HG02973 (cell line): ENCODE data around the gene FOXRED2.
A peak's percentile ranks its signal among the peaks of the same experiment; 100 is the strongest.
"Not testable (repeated sequence)": the region's sequence is repeated elsewhere in the genome, so short reads cannot be mapped to it uniquely, and the experiment has no call there.

Source experiments
- ATAC-seq: cut with Tn5 transposase; IDR thresholded peaks from one replicate; pipeline ENCODE4 v1.9.1; 2021; ENCODE audit warnings: moderate library complexity; ENCODE audit not compliant: unreplicated experiment

The FOXRED2 gene

GRCh38 chr22:36506637-36507517 is at the start of gene FOXRED2:
Gene FOXRED2, minus strand, starts transcription at chr22:36507040. Its CDS starts 618 bp downstream, at chr22:36506422.
- ATAC-seq = no peak

- ATAC-seq = no peak
Observed at GRCh38 chr22:36554098-36554497, 47.3 kb upstream of the FOXRED2 start.

GRCh38 chr22:36552289-36552688 is 45.4 kb upstream of the FOXRED2 start:
- no peak for ATAC-seq

- no peak for ATAC-seq
Observed at GRCh38 chr22:36550701-36551495, 44.1 kb upstream of the FOXRED2 start.

- ATAC-seq = no peak
Observed at GRCh38 chr22:36549033-36549432, 42.2 kb upstream of the FOXRED2 start.

- no peak for ATAC-seq
Observed at GRCh38 chr22:36548606-36549005, 41.8 kb upstream of the FOXRED2 start.

- no peak for ATAC-seq
Observed at GRCh38 chr22:36546932-36547331, 40.1 kb upstream of the FOXRED2 start.

GRCh38 chr22:36546092-36546804 is 39.4 kb upstream of the FOXRED2 start:
- no peak for ATAC-seq

GRCh38 chr22:36544107-36544620 is 37.3 kb upstream of the FOXRED2 start:
- no peak for ATAC-seq

GRCh38 chr22:36541831-36542411 is 35.1 kb upstream of the FOXRED2 start:
- ATAC-seq = no peak

- ATAC-seq = no peak
Observed at GRCh38 chr22:36540867-36541642, 34.2 kb upstream of the FOXRED2 start.

- ATAC-seq = no peak
Observed at GRCh38 chr22:36538529-36538928, 31.7 kb upstream of the FOXRED2 start.

GRCh38 chr22:36536717-36537116 is 29.9 kb upstream of the FOXRED2 start:
- ATAC-seq = no peak

GRCh38 chr22:36533320-36533719 is 26.5 kb upstream of the FOXRED2 start:
- not testable (repeated sequence) for ATAC-seq

- ATAC-seq = no peak
Observed at GRCh38 chr22:36532466-36532865, 25.6 kb upstream of the FOXRED2 start.

- peak; percentile 85 for ATAC-seq
Observed at GRCh38 chr22:36528795-36529751, 22.2 kb upstream of the FOXRED2 start, which contains the start of gene EIF3D. Gene EIF3D, minus strand, starts transcription at chr22:36529166. Its CDS starts 3,045 bp downstream, at chr22:36526121.

- ATAC-seq = peak; percentile 7
Observed at GRCh38 chr22:36528341-36528740, 21.5 kb upstream of the FOXRED2 start.

- no peak for ATAC-seq
Observed at GRCh38 chr22:36522662-36523061, 15.8 kb upstream of the FOXRED2 start.

- no peak for ATAC-seq
Observed at GRCh38 chr22:36520423-36520822, 13.6 kb upstream of the FOXRED2 start.
